ENCODE results near the gene PNPLA2.

GRCh38 chr11:856397-856796 is 37.7 kb downstream of the PNPLA2 start:
- TF ChIP-seq CTCF (IDR thresholded peaks at IDR 0.05) (no peak), ZFX (IDR thresholded peaks at IDR 0.05; ENCODE audit: borderline replicate concordance) (no peak)
